ENCODE results near the gene KCNMB4.
"Not testable (repeated sequence)": the region's sequence is repeated elsewhere in the genome, so short reads cannot be mapped to it uniquely, and the experiment has no call there.

Gene KCNMB4

GRCh38 chr12:70372881-70373280 lies 6.8 kb downstream of the KCNMB4 start:
- no peak for DNase-seq (ENCODE audit: low read depth in 3 of 3)

DNA sequence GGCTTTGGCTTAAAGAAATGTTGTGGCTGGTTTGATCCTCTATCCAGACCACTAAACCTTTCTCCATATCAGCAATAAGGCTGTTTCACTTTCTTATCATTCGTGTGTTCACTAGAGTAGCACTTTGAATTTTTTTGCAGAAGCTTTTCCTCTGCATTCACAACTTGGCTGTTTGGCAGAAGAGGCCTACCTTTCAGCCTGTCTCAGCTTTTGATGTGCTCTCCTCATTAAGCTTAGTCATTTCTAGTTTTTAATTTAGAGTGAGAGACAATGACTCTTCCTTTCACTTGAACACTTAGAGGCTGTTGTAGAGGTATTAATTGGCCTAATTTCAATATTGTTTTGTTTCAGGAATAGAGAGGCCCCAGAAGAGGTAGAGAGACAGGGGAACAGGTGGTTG lies 13.8 kb downstream of the KCNMB4 start:
- no peak for DNase-seq (ENCODE audit: low read depth in 3 of 3)

- no peak for DNase-seq (ENCODE audit: low read depth in 3 of 3)
Observed at GRCh38 chr12:70383484-70383883, 17.4 kb downstream of the KCNMB4 start.

DNA sequence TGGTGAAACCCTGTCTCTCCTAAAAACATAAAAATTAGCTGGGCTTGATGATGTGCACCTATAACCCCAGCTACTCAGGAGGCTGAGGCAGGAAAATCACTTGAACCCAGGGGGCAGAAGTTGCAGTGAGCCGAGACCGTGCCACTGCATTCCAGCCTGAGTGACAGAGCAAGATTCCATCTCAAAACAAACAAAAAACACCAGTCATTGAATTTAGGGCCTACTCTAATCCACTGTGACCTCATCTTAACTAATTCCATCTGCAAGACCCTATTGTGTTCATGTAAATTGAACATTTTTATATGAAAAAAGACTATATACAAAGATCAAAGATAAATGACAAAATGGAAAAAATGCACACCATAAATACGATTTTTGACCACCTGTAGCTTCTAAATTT lies 17.8 kb downstream of the KCNMB4 start:
- DNase-seq (ENCODE audit: low read depth in 3 of 3) = no peak

DNA sequence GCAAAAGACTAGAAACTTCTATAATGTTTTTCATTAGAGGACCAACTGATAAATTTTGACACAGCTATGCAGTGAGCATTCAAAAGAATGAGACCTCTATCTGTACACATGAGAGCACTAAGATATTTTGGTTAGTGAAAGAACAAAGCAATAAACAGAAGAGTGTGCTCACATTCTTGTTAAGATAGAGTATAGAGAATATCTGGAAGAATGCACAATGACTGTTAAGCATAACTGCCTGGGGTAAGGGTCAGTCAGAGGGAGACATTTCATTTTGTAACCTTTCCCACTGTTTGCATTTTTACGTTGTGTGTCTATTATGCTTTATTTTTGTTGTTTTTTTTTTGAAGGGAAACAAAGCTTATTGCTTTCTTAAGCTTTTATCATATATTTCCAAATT lies 20.7 kb downstream of the KCNMB4 start:
- DNase-seq (ENCODE audit: low read depth in 3 of 3) = no peak

GRCh38 chr12:70389678-70390077 lies 23.6 kb downstream of the KCNMB4 start:
- no peak for DNase-seq (ENCODE audit: low read depth in 3 of 3)

GRCh38 chr12:70392631-70393030 lies 26.5 kb downstream of the KCNMB4 start:
- DNase-seq (ENCODE audit: low read depth in 3 of 3) = not testable (repeated sequence)

- DNase-seq (ENCODE audit: low read depth in 3 of 3) = no peak
Observed at GRCh38 chr12:70393787-70394499, 27.9 kb downstream of the KCNMB4 start.

- DNase-seq (ENCODE audit: low read depth in 3 of 3) = no peak
Observed at GRCh38 chr12:70398002-70398401, 31.9 kb downstream of the KCNMB4 start.

DNA sequence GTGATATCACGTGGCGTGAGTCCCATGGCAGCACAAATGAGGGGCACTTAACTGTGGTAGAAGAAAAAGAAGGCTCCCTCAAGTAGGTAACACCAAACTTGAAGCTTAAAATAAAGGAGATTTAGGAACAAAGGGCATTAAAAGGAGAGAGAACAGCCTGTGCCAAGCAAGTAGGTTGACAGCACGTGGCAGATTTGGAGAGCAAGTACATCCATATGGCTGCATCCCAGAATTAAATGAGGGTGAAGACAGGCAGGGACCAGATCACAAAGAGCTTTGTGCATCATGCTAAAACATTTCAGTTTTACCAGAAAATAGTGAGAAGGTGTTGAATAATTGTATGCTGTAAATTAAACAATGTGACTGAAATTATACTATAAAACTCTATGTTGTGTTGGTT lies 32.8 kb downstream of the KCNMB4 start:
- no peak for DNase-seq (ENCODE audit: low read depth in 3 of 3)

DNA sequence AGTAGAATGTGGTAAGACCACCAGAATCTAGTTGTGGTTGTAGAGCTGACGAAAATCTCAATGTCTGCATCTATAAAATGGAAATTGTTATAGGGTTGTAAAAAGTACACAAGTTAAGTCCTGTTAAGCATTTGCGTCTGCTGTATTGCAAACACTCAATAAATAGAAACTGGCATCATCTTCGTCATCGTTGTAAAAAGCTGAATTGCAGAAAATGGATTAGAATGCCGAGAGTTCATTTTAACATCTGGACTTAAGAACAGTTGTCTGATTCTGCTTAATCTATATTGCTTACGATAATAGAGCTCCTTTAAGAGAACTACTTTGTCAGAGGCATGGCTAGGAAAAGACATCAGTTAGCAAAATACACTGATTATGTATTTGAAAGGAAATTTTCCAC lies 33.2 kb downstream of the KCNMB4 start:
- DNase-seq (ENCODE audit: low read depth in 3 of 3) = no peak

DNA sequence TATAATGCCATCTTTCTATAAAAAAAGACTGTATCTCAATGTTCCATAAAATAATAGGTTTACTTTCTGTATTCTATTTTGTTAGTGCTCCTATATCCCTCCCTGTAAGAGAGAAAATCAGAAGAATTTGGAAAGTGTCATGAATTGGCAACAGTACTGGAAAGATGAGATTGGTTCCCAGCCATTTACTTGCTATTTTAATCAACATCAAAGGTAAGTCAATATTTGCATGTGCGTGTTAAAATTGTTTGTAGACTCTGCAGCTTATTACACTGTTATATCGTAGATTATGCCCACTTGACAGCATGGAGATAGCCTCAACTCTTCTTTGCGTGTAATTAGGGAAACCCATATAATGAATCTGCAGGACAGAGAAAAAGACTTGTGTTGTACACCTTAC lies 34.0 kb downstream of the KCNMB4 start:
- no peak for DNase-seq (ENCODE audit: low read depth in 3 of 3)

DNA sequence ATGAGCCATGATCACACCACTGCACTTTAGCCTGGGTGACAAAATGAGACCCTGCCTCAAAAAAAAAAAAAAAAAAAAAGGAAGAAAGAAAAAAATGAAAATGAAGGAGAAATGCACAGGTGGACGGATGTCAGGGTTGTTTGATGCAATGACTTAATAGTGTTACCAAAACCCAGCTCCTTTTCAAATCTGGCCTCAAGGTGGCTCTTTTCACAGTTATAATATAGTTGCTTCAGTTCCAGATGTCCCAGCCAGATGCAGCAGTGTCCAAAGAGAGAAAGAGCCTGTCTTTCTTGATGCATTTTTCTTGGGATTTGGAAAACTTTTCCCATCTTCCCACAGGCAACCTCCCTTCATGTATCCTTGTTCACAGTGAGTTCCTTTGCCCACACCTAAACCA lies 36.5 kb downstream of the KCNMB4 start:
- no peak for DNase-seq (ENCODE audit: low read depth in 3 of 3)

GRCh38 chr12:70403826-70404225 lies 37.7 kb downstream of the KCNMB4 start:
- no peak for DNase-seq (ENCODE audit: low read depth in 3 of 3)

GRCh38 chr12:70408004-70408790 lies 42.1 kb downstream of the KCNMB4 start:
- no peak for DNase-seq (ENCODE audit: low read depth in 3 of 3)

DNA sequence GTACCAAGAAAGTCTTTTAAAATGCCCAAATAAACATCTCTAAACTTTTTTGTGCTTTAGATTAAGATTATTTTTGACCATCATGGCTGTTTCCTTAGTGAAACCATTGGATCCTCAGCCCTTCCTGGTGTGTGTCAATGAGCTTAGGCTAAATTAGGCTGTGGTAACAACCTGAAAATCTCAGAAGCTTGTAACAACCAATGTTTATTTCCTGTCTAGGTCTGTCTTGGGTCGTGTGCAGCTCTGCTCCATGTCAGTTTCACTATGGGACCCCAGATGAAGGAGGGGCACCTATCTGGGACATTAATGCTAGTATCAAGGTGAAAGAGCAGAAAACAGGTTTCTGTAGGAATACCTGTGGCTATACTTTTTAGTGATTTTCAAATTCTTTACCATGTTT lies 49.9 kb downstream of the KCNMB4 start:
- DNase-seq (ENCODE audit: low read depth in 3 of 3) = no peak

- DNase-seq (ENCODE audit: low read depth in 3 of 3) = no peak
Observed at GRCh38 chr12:70417121-70417520, 51.0 kb downstream of the KCNMB4 start.

- DNase-seq (ENCODE audit: low read depth in 3 of 3) = no peak
Observed at GRCh38 chr12:70418101-70418500, 52.0 kb downstream of the KCNMB4 start.

- DNase-seq (ENCODE audit: low read depth in 3 of 3) = no peak
Observed at GRCh38 chr12:70422631-70423030, 56.5 kb downstream of the KCNMB4 start.

GRCh38 chr12:70426620-70427019 lies 60.5 kb downstream of the KCNMB4 start:
- DNase-seq (ENCODE audit: low read depth in 3 of 3) = no peak

- no peak for DNase-seq (ENCODE audit: low read depth in 3 of 3)
Observed at GRCh38 chr12:70427611-70428010, 61.5 kb downstream of the KCNMB4 start.

DNA sequence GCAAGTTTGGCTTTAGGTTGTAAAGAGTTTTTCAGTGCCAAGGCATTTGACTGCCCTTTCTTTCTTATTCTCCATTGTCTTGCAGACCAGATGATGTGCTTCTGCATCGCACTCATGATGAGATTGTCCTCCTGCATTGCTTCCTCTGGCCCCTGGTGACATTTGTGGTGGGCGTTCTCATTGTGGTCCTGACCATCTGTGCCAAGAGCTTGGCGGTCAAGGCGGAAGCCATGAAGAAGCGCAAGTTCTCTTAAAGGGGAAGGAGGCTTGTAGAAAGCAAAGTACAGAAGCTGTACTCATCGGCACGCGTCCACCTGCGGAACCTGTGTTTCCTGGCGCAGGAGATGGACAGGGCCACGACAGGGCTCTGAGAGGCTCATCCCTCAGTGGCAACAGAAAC lies 64.3 kb downstream of the KCNMB4 start:
- no peak for DNase-seq (ENCODE audit: low read depth in 3 of 3)

GRCh38 chr12:70436836-70437235 lies 70.7 kb downstream of the KCNMB4 start:
- no peak for DNase-seq (ENCODE audit: low read depth in 3 of 3)
